Measurements from ENCODE around the gene TYK2. TPM values are rescaled to one million over a fixed set of nuclear protein-coding genes. Genes with fewer than 3 reads are reported as not detected.

TYK2 gene
- total RNA-seq, 1 experiment from 2014 or later = 26.5 TPM

DNA sequence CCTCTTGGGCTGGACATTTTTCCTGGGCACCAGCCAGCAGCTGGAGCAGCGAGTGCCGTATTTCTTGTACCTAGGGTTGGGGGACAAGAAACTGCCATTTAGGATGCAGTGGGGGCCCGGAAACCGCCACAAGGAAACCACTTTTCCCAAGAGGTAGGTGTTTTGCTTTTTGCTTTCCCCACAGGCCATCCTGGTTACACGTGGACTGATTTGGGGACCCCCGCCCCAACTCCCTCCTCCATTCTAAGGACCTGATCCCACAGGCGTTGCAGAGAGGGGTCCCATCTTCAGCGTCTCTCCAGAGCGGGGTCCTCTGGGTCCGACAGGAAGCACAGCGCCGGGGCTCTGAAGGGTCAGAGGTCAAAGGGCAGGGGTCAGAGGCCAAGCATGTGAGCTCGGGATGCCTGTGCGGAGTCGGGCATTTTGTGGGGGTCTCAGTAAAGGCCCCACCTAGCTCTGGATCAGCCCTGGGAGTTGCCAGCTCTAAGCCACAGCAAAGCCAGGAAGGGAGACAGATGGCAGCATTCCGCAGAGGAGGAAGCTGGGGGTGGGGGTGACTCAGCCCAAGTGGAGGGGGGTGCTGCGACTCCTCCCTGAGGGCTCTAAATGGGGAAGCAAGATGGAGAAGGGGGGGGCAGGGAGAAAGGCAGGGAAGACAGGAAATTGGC is 75.1 kb downstream of the TYK2 start:
- DNase-seq (ENCODE audit: low read depth, low spot score) = no peak
- in situ Hi-C loops (cut with HindIII; ENCODE audit: low pct_unique_long_range_greater_than_20kb, low sequenced_read_pairs) = no loop called here

Small RNA genes within 50 kb of the gene (small RNA-seq; reads per million reads assigned to genes)
- gene AC011511.1 (0 reads per million in 2 experiments), gene AC011511.4 (0 reads per million in 2 experiments)

Other genes with a start within 250 kb of the TYK2 start
- 34.1 and 42.1 TPM in 2 replicates for gene DNMT1, start 185.6 kb downstream of the TYK2 start, total RNA-seq (2014; rRNA removed; shearing (Covaris generic))
- 4.7 and 4.9 TPM in 2 replicates for gene S1PR2, start 149.2 kb downstream of the TYK2 start, total RNA-seq (2014; rRNA removed; shearing (Covaris generic))
- gene MRPL4, start 128.4 kb downstream of the TYK2 start, total RNA-seq (2014; rRNA removed; shearing (Covaris generic)) = 66.9 and 68.1 TPM in 2 replicates
- 45.0 and 46.2 TPM in 2 replicates for gene ICAM1, start 109.5 kb downstream of the TYK2 start, total RNA-seq (2014; rRNA removed; shearing (Covaris generic))
- gene ICAM4, start 93.6 kb downstream of the TYK2 start, total RNA-seq (2014; rRNA removed; shearing (Covaris generic)) = 0.08 TPM in 1 of 2 replicates, not detected in the other
- 0.29 and 0.66 TPM in 2 replicates for gene ICAM5, start 90.6 kb downstream of the TYK2 start, total RNA-seq (2014; rRNA removed; shearing (Covaris generic))
- 0.08 and 0.69 TPM in 2 replicates for gene ZGLP1, start 70.8 kb downstream of the TYK2 start, total RNA-seq (2014; rRNA removed; shearing (Covaris generic))
- gene FDX2, start 64.6 kb downstream of the TYK2 start, total RNA-seq (2014; rRNA removed; shearing (Covaris generic)) = 19.5 and 23.1 TPM in 2 replicates
- 7.3 and 8.1 TPM in 2 replicates for gene RAVER1, start 47.0 kb downstream of the TYK2 start, total RNA-seq (2014; rRNA removed; shearing (Covaris generic))
- 6.1 and 7.6 TPM in 2 replicates for gene ICAM3, start 40.9 kb downstream of the TYK2 start, total RNA-seq (2014; rRNA removed; shearing (Covaris generic))
- 225 and 232 TPM in 2 replicates for gene CDC37, start 23.0 kb upstream of the TYK2 start, total RNA-seq (2014; rRNA removed; shearing (Covaris generic))
- 1.5 and 2.5 TPM in 2 replicates for gene PDE4A, start 40.0 kb upstream of the TYK2 start, total RNA-seq (2014; rRNA removed; shearing (Covaris generic))
- gene KEAP1, start 122.8 kb upstream of the TYK2 start, total RNA-seq (2014; rRNA removed; shearing (Covaris generic)) = 21.8 and 23.4 TPM in 2 replicates
- gene S1PR5, start 136.9 kb upstream of the TYK2 start, total RNA-seq (2014; rRNA removed; shearing (Covaris generic)) = 2.6 and 3.2 TPM in 2 replicates
- 35.2 and 37.1 TPM in 2 replicates for gene ATG4D, start 163.3 kb upstream of the TYK2 start, total RNA-seq (2014; rRNA removed; shearing (Covaris generic))
- 7.9 and 9.3 TPM in 2 replicates for gene KRI1, start 185.4 kb upstream of the TYK2 start, total RNA-seq (2014; rRNA removed; shearing (Covaris generic))
- 2.3 and 2.9 TPM in 2 replicates for gene CDKN2D, start 188.4 kb upstream of the TYK2 start, total RNA-seq (2014; rRNA removed; shearing (Covaris generic))
- gene AP1M2, start 206.7 kb upstream of the TYK2 start, total RNA-seq (2014; rRNA removed; shearing (Covaris generic)) = not detected in 2 replicates
- 3.1 and 3.2 TPM in 2 replicates for gene SLC44A2, start 245.0 kb upstream of the TYK2 start, total RNA-seq (2014; rRNA removed; shearing (Covaris generic))